Osteoblast (primary cell): ENCODE data around the gene MTFMT. TPM values are rescaled to one million over a fixed set of nuclear protein-coding genes. Genes with fewer than 3 reads are reported as not detected.

ENCODE experiments used
- DNase-seq: peaks from one replicate; pipeline ENCODE4 v3.0.0; 2011; ENCODE audit warnings: low spot score, mixed read lengths; ENCODE audit not compliant: insufficient read length; ENCODE audit errors: missing footprints
- H2AFZ ChIP-seq: 2 replicates; pipeline ENCODE4 v1.6.0; 2011; ENCODE audit warnings: mild to moderate bottlenecking, low read length
- H3K27ac ChIP-seq: 2 replicates; pipeline ENCODE4 v1.5.1; 2011; ENCODE audit warnings: mild to moderate bottlenecking, low read depth, low read length, moderate library complexity
- H3K27me3 ChIP-seq: 2 replicates; pipeline ENCODE4 v1.6.0; 2012; ENCODE audit warnings: mild to moderate bottlenecking, control low read depth, inconsistent platforms, low read length, moderate library complexity; ENCODE audit not compliant: insufficient read depth
- H3K36me3 ChIP-seq: 2 replicates; pipeline ENCODE4 v1.5.1; 2011; ENCODE audit warnings: mild to moderate bottlenecking, low read length, control low read depth, moderate library complexity; ENCODE audit not compliant: insufficient read depth
- H3K4me1 ChIP-seq: 2 replicates; pipeline ENCODE4 v1.5.1; 2011; ENCODE audit warnings: mild to moderate bottlenecking, low read length, control low read depth, moderate library complexity; ENCODE audit not compliant: insufficient read depth
- H3K4me2 ChIP-seq: 2 replicates; pipeline ENCODE4 v1.6.0; 2011; ENCODE audit warnings: mild to moderate bottlenecking, low read length; ENCODE audit not compliant: insufficient read depth
- H3K4me3 ChIP-seq: fragments of 200-600 bp; sonication (generic); 3 replicates; pipeline ENCODE4 v1.5.1; 2012; ENCODE audit warnings: mild to moderate bottlenecking, low read length, inconsistent platforms; ENCODE audit not compliant: insufficient read depth
- H3K79me2 ChIP-seq: 2 replicates; pipeline ENCODE4 v1.6.0; 2012; ENCODE audit warnings: mild to moderate bottlenecking, low read length, control low read depth, inconsistent platforms; ENCODE audit not compliant: insufficient read depth
- H3K9me3 ChIP-seq: 2 replicates; pipeline ENCODE4 v1.5.1; 2011; ENCODE audit warnings: low read depth, low read length, control low read depth
- H4K20me1 ChIP-seq: 2 replicates; pipeline ENCODE4 v1.6.0; 2012; ENCODE audit warnings: mild to moderate bottlenecking, low read length, control low read depth; ENCODE audit not compliant: insufficient read depth
- total RNA-seq: library from RNA; depleted of rRNA; stranded (reverse); fragments of >200 nt; gene quantifications from 2 replicates; pipeline ENCODE4 v1.2.3, GENCODE V29; 2012
- TF ChIP-seq, protein P1 (sequence below): IDR thresholded peaks from 2 replicates; pipeline ENCODE4 v1.5.1; 2011; ENCODE audit warnings: mild to moderate bottlenecking, low read depth, low read length, moderate library complexity; ENCODE audit errors: extremely low read depth

MTFMT gene
- total RNA-seq, 1 donor = 31.8 TPM

DNA sequence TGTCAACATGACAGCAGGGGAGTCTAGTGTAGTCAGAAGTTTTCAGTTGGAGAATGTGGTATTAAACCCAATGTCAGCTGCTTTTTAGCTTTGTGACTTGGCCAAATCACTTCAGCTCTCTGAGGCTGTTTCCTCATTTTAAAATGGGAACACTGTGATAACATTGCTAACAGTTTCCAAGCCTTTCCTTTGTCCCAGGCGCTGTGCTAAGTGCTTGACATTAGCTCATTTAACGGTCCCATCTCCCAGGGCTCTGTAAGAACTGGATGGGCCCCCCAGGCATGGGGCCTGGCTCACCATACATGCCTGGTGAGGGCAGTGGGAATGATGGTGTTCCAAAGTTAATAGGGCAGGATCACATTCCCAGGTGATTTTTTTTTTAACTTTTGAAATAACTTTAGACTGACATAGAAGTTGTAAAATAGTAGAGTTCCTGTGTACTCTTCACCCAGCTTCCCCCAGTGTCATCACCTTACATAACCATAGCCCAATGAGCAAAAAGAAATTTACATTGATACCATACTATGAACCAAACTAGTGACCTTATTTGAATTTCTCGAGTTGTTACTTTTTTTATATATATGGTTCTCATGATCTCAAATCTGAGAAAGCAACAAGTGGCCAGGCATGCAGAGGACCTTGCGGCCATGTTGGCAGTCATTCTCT lies 30.6 kb upstream of the MTFMT start:
- no peaks in the 10 kb centered on the region for H3K9me3 ChIP-seq
- no peaks in the 10 kb centered on the region for H4K20me1 ChIP-seq
- no peak overlapping the region for H3K27ac ChIP-seq
- peaks cover 25% of the 10 kb centered on the region for H3K27me3 ChIP-seq
- no peak for DNase-seq
- no peak overlapping the region for H3K4me3 ChIP-seq
- TF ChIP-seq, protein P1, sequence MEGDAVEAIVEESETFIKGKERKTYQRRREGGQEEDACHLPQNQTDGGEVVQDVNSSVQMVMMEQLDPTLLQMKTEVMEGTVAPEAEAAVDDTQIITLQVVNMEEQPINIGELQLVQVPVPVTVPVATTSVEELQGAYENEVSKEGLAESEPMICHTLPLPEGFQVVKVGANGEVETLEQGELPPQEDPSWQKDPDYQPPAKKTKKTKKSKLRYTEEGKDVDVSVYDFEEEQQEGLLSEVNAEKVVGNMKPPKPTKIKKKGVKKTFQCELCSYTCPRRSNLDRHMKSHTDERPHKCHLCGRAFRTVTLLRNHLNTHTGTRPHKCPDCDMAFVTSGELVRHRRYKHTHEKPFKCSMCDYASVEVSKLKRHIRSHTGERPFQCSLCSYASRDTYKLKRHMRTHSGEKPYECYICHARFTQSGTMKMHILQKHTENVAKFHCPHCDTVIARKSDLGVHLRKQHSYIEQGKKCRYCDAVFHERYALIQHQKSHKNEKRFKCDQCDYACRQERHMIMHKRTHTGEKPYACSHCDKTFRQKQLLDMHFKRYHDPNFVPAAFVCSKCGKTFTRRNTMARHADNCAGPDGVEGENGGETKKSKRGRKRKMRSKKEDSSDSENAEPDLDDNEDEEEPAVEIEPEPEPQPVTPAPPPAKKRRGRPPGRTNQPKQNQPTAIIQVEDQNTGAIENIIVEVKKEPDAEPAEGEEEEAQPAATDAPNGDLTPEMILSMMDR = no peak
- H3K79me2 ChIP-seq = no peaks in the 10 kb centered on the region
- no peak overlapping the region for H2AFZ ChIP-seq
- H3K36me3 ChIP-seq = no peaks in the 10 kb centered on the region
- no peak overlapping the region for H3K4me2 ChIP-seq
- H3K4me1 ChIP-seq = peaks cover 4% of the 10 kb centered on the region

GRCh38 chr15:65059369-65059750 lies 29.9 kb upstream of the MTFMT start:
- H4K20me1 ChIP-seq = no peaks in the 10 kb centered on the region
- no peak overlapping the region for H3K4me2 ChIP-seq
- H3K27me3 ChIP-seq = peaks cover 22% of the 10 kb centered on the region
- peaks cover 4% of the 10 kb centered on the region for H3K4me1 ChIP-seq
- no peaks in the 10 kb centered on the region for H3K9me3 ChIP-seq
- no peak overlapping the region for H2AFZ ChIP-seq
- DNase-seq = no peak
- H3K27ac ChIP-seq = no peak overlapping the region
- no peaks in the 10 kb centered on the region for H3K36me3 ChIP-seq
- H3K4me3 ChIP-seq = no peak overlapping the region
- TF ChIP-seq, protein P1 = no peak
- H3K79me2 ChIP-seq = no peaks in the 10 kb centered on the region

- H3K4me3 ChIP-seq = no peak overlapping the region
- H3K27ac ChIP-seq = no peak overlapping the region
- H3K79me2 ChIP-seq = no peaks in the 10 kb centered on the region
- H3K9me3 ChIP-seq = no peaks in the 10 kb centered on the region
- no peaks in the 10 kb centered on the region for H3K36me3 ChIP-seq
- no peak overlapping the region for H2AFZ ChIP-seq
- H4K20me1 ChIP-seq = no peaks in the 10 kb centered on the region
- TF ChIP-seq, protein P1 = no peak
- DNase-seq = no peak
- H3K27me3 ChIP-seq = peaks cover 18% of the 10 kb centered on the region
- no peak overlapping the region for H3K4me2 ChIP-seq
- peaks cover 4% of the 10 kb centered on the region for H3K4me1 ChIP-seq
These were observed 29.2 kb upstream of the MTFMT start for GRCh38 chr15:65058394-65059368.

GRCh38 chr15:65057549-65057940 lies 28.1 kb upstream of the MTFMT start:
- Histone ChIP-seq H4K20me1 (no peaks in the 10 kb centered on the region), H3K9me3 (no peaks in the 10 kb centered on the region), H3K4me1 (peaks cover 4% of the 10 kb centered on the region), H3K27me3 (peaks cover 14% of the 10 kb centered on the region), H3K27ac (no peak overlapping the region), H3K36me3 (no peaks in the 10 kb centered on the region), H3K4me3 (no peak overlapping the region), H3K4me2 (no peak overlapping the region), H3K79me2 (no peaks in the 10 kb centered on the region), H2AFZ (no peak overlapping the region)
- TF ChIP-seq, protein P1 = no peak
- DNase-seq = no peak
